HepG2 (cell line): ENCODE data around the gene OR2S2. TPM values are rescaled to one million over a fixed set of nuclear protein-coding genes. Genes with fewer than 3 reads are reported as not detected.

Experiments used
- ATAC-seq: fragments of 200-7000 bp; cut with Tn5 transposase; 3 replicates; pipeline ENCODE4 v1.9.1; 2020; ENCODE audit warnings: mild to moderate bottlenecking, moderate library complexity
- BruUV-seq: library from RNA; stranded (reverse); fragments of 400-500 nt; replicated peaks from 2 replicates; lab custom pipeline; 2021; lab: Mats Ljungman, UMichigan
- CTCF ChIA-PET: fragments of 300-600 bp; formaldehyde crosslinking; extraction: SDS; loops from one replicate; lab custom pipeline; 2021; ENCODE audit warnings: low total read pairs, inconsistent platforms, low intra/inter-chr PET ratio; lab: Yijun Ruan, JAX
- POLR2A ChIA-PET: fragments of 350-600 bp; sonication (Branson Sonifier 250); formaldehyde crosslinking; loops from one replicate; lab custom pipeline; 2020; ENCODE audit warnings: antibody characterized with exemption, inconsistent platforms; lab: Yijun Ruan, JAX
- DNase-seq: peaks from one replicate; pipeline ENCODE4 v3.0.0-alpha.2; 2015; ENCODE audit warnings: low spot score
- FAIRE-seq: peaks from 3 replicates; lab custom pipeline; 2011; peaks lifted over from hg19 to GRCh38; lab: Jason Lieb, UNC
- H2AFZ ChIP-seq: one replicate; pipeline ENCODE4 v1.6.1; 2011; ENCODE audit warnings: low read length, inconsistent platforms
- H3K27ac ChIP-seq: fragments of 300-600 bp; 3 replicates; pipeline ENCODE4 v1.8.0; 2011; ENCODE audit warnings: mixed run types, mild to moderate bottlenecking, mixed read lengths, low read length, inconsistent platforms; ENCODE audit not compliant: insufficient read depth; ENCODE audit errors: extremely low read length
- H3K27me3 ChIP-seq, 2 experiments: fragments of 200-600 bp in 1 of 2; 2 replicates in 1 of 2; 3 replicates in 1 of 2; pipeline versions ENCODE4 v1.6.0 to v1.8.0; 2011; ENCODE audit warnings: low read length in 2 of 2, mild to moderate bottlenecking in 2 of 2, moderate library complexity in 2 of 2, inconsistent platforms in 1 of 2; ENCODE audit not compliant: insufficient read depth in 2 of 2, control insufficient read depth in 1 of 2
- H3K36me3 ChIP-seq, 2 experiments: fragments of 200-600 bp in 1 of 2; replicated peaks in 1 of 2; 2 replicates in 1 of 2; 3 replicates in 1 of 2; pipeline versions ENCODE4 v1.5.1 to v1.8.0; 2011; ENCODE audit warnings: low read length in 2 of 2, inconsistent platforms in 1 of 2; ENCODE audit not compliant: insufficient read depth in 2 of 2, control insufficient read depth in 1 of 2
- H3K4me1 ChIP-seq: 2 replicates; pipeline ENCODE4 v1.5.1; 2012; ENCODE audit warnings: low read length, inconsistent platforms; ENCODE audit not compliant: insufficient read depth
- H3K4me2 ChIP-seq: 2 replicates; pipeline ENCODE4 v1.6.0; 2011; ENCODE audit warnings: low read depth, low read length, inconsistent platforms
- H3K4me3 ChIP-seq, 3 experiments: fragments of 200-600 bp in 1 of 3; sonication (generic), shearing (Covaris generic) in 1 of 3; replicated peaks in 1 of 3; 2 replicates each; pipeline ENCODE4 v1.5.1; 2011 to 2016; ENCODE audit warnings: low read length in 3 of 3, inconsistent platforms in 2 of 3, low read depth in 2 of 3, mild to moderate bottlenecking in 2 of 3, control low read depth in 1 of 3, mixed read lengths in 1 of 3; ENCODE audit not compliant: insufficient read depth in 1 of 3
- H3K79me2 ChIP-seq: one replicate; pipeline ENCODE4 v1.6.1; 2011; ENCODE audit warnings: low read length, inconsistent platforms; ENCODE audit not compliant: insufficient read depth
- H3K9ac ChIP-seq: 2 replicates; pipeline ENCODE4 v1.6.0; 2011; ENCODE audit warnings: mild to moderate bottlenecking, low read depth, low read length, inconsistent platforms; ENCODE audit not compliant: insufficient read depth
- H3K9me3 ChIP-seq: 2 replicates; pipeline ENCODE4 v1.5.1; 2012; ENCODE audit warnings: mild to moderate bottlenecking, low read length
- H4K20me1 ChIP-seq: 2 replicates; pipeline ENCODE4 v1.6.0; 2011; ENCODE audit warnings: inconsistent platforms, mild to moderate bottlenecking, low read length, moderate library complexity; ENCODE audit not compliant: insufficient read depth
- CEBPB ChIP-seq: IDR thresholded peaks from 2 replicates; pipeline ENCODE4 v1.6.1; 2011; ENCODE audit warnings: low read depth, low read length, improper control_type of control experiment, borderline replicate concordance
- GABPA ChIP-seq, 2 experiments: IDR thresholded peaks; 2 replicates each; pipeline ENCODE4 v1.6.1; 2011 to 2016; ENCODE audit warnings: low read depth in 2 of 2, low read length in 1 of 2, missing biosample characterization in 1 of 2, missing genetic modification characterization in 1 of 2
- HMGA1 ChIP-seq: sonication (generic); formaldehyde crosslinking; conservative IDR thresholded peaks from 2 replicates; pipeline ENCODE4 v1.4.0; 2020; ENCODE audit warnings: missing genetic modification reagents
- MAZ ChIP-seq, 2 experiments: sonication (generic) in 1 of 2; formaldehyde crosslinking in 1 of 2; IDR thresholded peaks; 2 replicates each; pipeline versions ENCODE4 v1.5.0 to v1.6.1; 2012 to 2020; ENCODE audit warnings: low read depth in 2 of 2, mild to moderate bottlenecking in 2 of 2, borderline replicate concordance in 1 of 2, improper control_type of control experiment in 1 of 2, low read length in 1 of 2, missing genetic modification reagents in 1 of 2, moderate library complexity in 1 of 2
- ONECUT2 ChIP-seq: sonication (generic); formaldehyde crosslinking; IDR thresholded peaks from 2 replicates; pipeline ENCODE4 v1.4.0; 2020; ENCODE audit warnings: missing genetic modification reagents
- PHF21A ChIP-seq: sonication (generic); formaldehyde crosslinking; IDR thresholded peaks from 2 replicates; pipeline ENCODE4 v1.5.0; 2020; ENCODE audit warnings: mild to moderate bottlenecking, missing genetic modification reagents
- RCOR2 ChIP-seq: IDR thresholded peaks from 2 replicates; pipeline ENCODE4 v1.6.1; 2016; ENCODE audit warnings: missing biosample characterization, missing genetic modification reagents
- TSC22D2 ChIP-seq: sonication (generic); formaldehyde crosslinking; IDR thresholded peaks from 2 replicates; pipeline ENCODE4 v1.5.1; 2020; ENCODE audit warnings: missing genetic modification reagents, mild to moderate bottlenecking, borderline replicate concordance
- YEATS4 ChIP-seq: sonication (generic); formaldehyde crosslinking; IDR thresholded peaks from 2 replicates; pipeline ENCODE4 v1.4.0; 2020; ENCODE audit warnings: missing genetic modification reagents, borderline replicate concordance
- ZFP62 ChIP-seq: sonication (generic); formaldehyde crosslinking; IDR thresholded peaks from 2 replicates; pipeline ENCODE4 v1.4.0; 2020; ENCODE audit warnings: missing genetic modification reagents
- ZNF232 ChIP-seq: sonication (generic); formaldehyde crosslinking; IDR thresholded peaks from 2 replicates; pipeline ENCODE4 v1.4.0; 2020; ENCODE audit warnings: missing genetic modification reagents, borderline replicate concordance
- ZNF251 ChIP-seq: sonication (generic); formaldehyde crosslinking; IDR thresholded peaks from 2 replicates; pipeline ENCODE4 v1.9.0; 2021; ENCODE audit warnings: mild to moderate bottlenecking, missing genetic modification reagents
- ZNF33B ChIP-seq: sonication (generic); formaldehyde crosslinking; IDR thresholded peaks from 2 replicates; pipeline ENCODE4 v1.5.1; 2020; ENCODE audit warnings: mild to moderate bottlenecking, missing genetic modification reagents
- ZNF576 ChIP-seq: sonication (generic); formaldehyde crosslinking; IDR thresholded peaks from 2 replicates; pipeline ENCODE4 v1.4.0; 2020; ENCODE audit warnings: mild to moderate bottlenecking, missing genetic modification reagents
- ZNF749 ChIP-seq: sonication (generic); formaldehyde crosslinking; IDR thresholded peaks from 2 replicates; pipeline ENCODE4 v1.8.0; 2022; ENCODE audit warnings: mild to moderate bottlenecking, missing genetic modification reagents, moderate library complexity, borderline replicate concordance
- ZNF75D ChIP-seq: sonication (generic); formaldehyde crosslinking; IDR thresholded peaks from 2 replicates; pipeline ENCODE4 v1.8.1; 2023; ENCODE audit warnings: missing genetic modification reagents, mild to moderate bottlenecking, borderline replicate concordance
- ZNF782 ChIP-seq: sonication (generic); formaldehyde crosslinking; IDR thresholded peaks from 2 replicates; pipeline ENCODE4 v1.4.0; 2020; ENCODE audit warnings: missing genetic modification reagents, mild to moderate bottlenecking, borderline replicate concordance
- ZNF800 ChIP-seq: sonication (generic); formaldehyde crosslinking; IDR thresholded peaks from 2 replicates; pipeline ENCODE4 v1.4.0; 2020; ENCODE audit warnings: missing genetic modification reagents
- WGBS: methylation state at CpG from one replicate; pipeline ENCODE4 v1.1.6; 2017; ENCODE audit warnings: low lambda C conversion rate; 5-methylcytosine and 5-hydroxymethylcytosine counted together
- in situ Hi-C: cut with HindIII; loops from 2 replicates; pipeline ENCODE4 v1.10.0; 2017; ENCODE audit warnings: low pct_unique_long_range_greater_than_20kb; ENCODE audit not compliant: extremely low pct_ligation_motif_present
- intact Hi-C: fragments of 100-400 bp; cut with micrococcal nuclease; formaldehyde crosslinking; loops from one replicate; pipeline ENCODE4 v1.10.0; 2022; ENCODE audit not compliant: unreplicated experiment
- polyA plus RNA-seq, 8 experiments: library from polyadenylated mRNA; depleted of rRNA in 3 of 8; stranded (reverse) in 7 of 8; unstranded in 1 of 8; fragments of >200 nt; fragmentation: Illumina TruSeq in 4 of 8; extraction: Trizol in 4 of 8; gene quantifications; 2 replicates each; pipeline versions ENCODE4 v1.2.1 to v1.2.3, GENCODE V29; 2011 to 2016; ENCODE audit warnings: low read depth in 4 of 8, missing spikeins in 1 of 8, mixed read lengths in 1 of 8; ENCODE audit not compliant: insufficient read depth in 1 of 8
- total RNA-seq, 5 experiments: library from RNA; depleted of rRNA; stranded (reverse); fragments of >200 nt; fragmentation: Illumina TruSeq; extraction: Trizol; gene quantifications; 2 replicates each; pipeline ENCODE4 v1.2.3, GENCODE V29; 2016; ENCODE audit warnings: low read depth in 1 of 5

Gene OR2S2
- total and polyA plus RNA-seq, 2 of the 13 experiments (the other 11 are each of a cell fraction or from before 2014, with no cell fraction given): not detected

GRCh38 chr9:35996358-35996970, 38.5 kb upstream of the OR2S2 start:
- WGBS: 0% methylated on average over 1 of the region's 1 CpG
- POLR2A ChIA-PET: no interaction called here
- Histone ChIP-seq H3K27ac (no peak overlapping the region), H3K4me2 (no peak overlapping the region), H3K9me3 (peaks cover 8% of the 10 kb centered on the region), H3K4me3 (no peak overlapping the region), H3K27me3 (no peaks in the 10 kb centered on the region), H3K4me1 (no peaks in the 10 kb centered on the region), H3K36me3 (no peaks in the 10 kb centered on the region), H3K79me2 (no peaks in the 10 kb centered on the region), H4K20me1 (no peaks in the 10 kb centered on the region), H2AFZ (no peak overlapping the region), H3K9ac (no peak overlapping the region)
- CTCF ChIA-PET: no interaction called here
- in situ Hi-C loops (no loop called here), intact Hi-C loops (no loop called here)
- no peak for ATAC-seq
- TF ChIP-seq HMGA1 (CRISPR knock-in tag) (no peak), CEBPB (no peak), TSC22D2 (CRISPR knock-in tag) (no peak), PHF21A (no peak), ONECUT2 (CRISPR knock-in tag) (no peak), RCOR2 (CRISPR knock-in tag) (no peak), ZNF782 (CRISPR knock-in tag) (no peak), GABPA (IDR thresholded peaks at IDR 0.05; ENCODE audit: low read depth, low read length) (no peak), GABPA (CRISPR knock-in tag; IDR thresholded peaks at IDR 0.05; ENCODE audit: low read depth) (no peak), YEATS4 (CRISPR knock-in tag) (no peak), ZNF800 (CRISPR knock-in tag) (no peak), MAZ (IDR thresholded peaks at IDR 0.05; ENCODE audit: borderline replicate concordance, low read depth, low read length) (no peak), MAZ (CRISPR knock-in tag; IDR thresholded peaks at IDR 0.05; ENCODE audit: low read depth) (no peak), ZNF749 (CRISPR knock-in tag) (no peak), ZNF75D (CRISPR knock-in tag) (no peak), ZNF33B (CRISPR knock-in tag) (no peak), ZFP62 (CRISPR knock-in tag) (no peak), ZNF232 (CRISPR knock-in tag) (no peak), ZNF576 (CRISPR knock-in tag) (no peak), ZNF251 (CRISPR knock-in tag) (no peak)
- no TSS peak for BruUV-seq
- no peak for DNase-seq
- FAIRE-seq: no peak
